GM18951 (cell line): ENCODE data around the gene SLC9A5.

Source experiments
- POLR2A ChIP-seq: IDR thresholded peaks from 4 replicates; pipeline ENCODE4 v1.6.1; 2011; ENCODE audit warnings: mild to moderate bottlenecking; ENCODE audit not compliant: insufficient read length, insufficient read depth; ENCODE audit errors: extremely low read depth
- in situ Hi-C: fragments of 300-500 bp; cut with MboI; formaldehyde crosslinking; loops from one replicate; pipeline ENCODE4 v1.12.0; 2022; ENCODE audit warnings: low sequenced_read_pairs, mixed read lengths, inconsistent platforms; ENCODE audit not compliant: unreplicated experiment

The SLC9A5 gene

DNA sequence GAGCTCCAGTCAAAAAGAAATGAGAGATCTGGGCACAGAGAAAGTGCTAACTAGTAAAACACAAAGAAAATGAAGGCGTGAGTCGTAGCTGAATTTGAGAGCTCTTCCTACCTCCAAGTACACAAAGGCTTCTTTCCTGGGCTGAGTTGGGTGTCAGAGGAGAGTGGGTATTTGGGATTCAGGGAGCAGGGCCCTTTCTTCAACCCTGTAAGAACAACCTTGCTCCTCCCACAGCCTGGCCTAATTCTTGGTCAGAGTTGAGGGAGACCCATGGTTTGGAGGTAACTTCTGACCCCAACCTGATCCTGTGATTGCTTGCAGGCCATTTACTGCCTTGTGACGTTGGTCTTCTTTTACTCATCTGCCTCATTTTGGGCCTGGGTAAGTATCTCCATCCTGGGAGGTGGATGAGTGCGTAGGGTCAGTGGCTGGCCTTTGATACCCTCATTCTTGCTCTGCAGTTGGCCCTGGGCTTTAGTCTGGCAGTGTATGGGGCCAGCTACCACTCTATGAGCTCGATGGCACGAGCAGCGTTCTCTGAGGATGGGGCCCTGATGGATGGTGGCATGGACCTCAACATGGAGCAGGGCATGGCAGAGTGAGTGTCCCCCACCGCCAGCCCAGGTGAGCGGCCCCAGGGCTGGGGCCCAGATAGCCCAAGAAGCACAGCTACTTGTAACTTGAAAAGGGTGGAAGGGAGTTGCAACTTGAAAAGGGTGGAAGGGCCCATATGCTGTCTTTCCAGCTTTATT lies 20.6 kb upstream of the SLC9A5 start:
- in situ Hi-C loops = no loop called here
- no peak for TF ChIP-seq POLR2A

DNA sequence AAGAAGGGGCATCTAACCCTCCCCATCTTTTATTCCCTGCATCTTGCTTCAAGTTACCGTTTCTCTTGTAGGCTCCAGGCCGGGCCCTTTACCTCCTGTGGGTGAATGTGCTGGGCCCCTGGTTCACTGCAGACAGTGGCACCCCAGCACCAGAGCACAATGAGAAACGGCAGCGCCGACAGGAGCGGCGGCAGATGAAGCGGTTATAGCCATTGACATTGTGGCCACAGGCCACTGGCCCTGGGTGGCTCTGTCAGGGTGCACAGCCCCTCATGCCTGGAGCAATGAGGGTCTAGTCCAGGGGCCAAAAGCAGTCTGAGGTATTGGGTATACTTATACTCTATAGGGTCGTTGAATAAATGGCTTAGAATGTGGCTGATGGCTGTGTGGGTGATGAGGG lies 19.9 kb upstream of the SLC9A5 start:
- in situ Hi-C loops = no loop called here
- TF ChIP-seq POLR2A = no peak

DNA sequence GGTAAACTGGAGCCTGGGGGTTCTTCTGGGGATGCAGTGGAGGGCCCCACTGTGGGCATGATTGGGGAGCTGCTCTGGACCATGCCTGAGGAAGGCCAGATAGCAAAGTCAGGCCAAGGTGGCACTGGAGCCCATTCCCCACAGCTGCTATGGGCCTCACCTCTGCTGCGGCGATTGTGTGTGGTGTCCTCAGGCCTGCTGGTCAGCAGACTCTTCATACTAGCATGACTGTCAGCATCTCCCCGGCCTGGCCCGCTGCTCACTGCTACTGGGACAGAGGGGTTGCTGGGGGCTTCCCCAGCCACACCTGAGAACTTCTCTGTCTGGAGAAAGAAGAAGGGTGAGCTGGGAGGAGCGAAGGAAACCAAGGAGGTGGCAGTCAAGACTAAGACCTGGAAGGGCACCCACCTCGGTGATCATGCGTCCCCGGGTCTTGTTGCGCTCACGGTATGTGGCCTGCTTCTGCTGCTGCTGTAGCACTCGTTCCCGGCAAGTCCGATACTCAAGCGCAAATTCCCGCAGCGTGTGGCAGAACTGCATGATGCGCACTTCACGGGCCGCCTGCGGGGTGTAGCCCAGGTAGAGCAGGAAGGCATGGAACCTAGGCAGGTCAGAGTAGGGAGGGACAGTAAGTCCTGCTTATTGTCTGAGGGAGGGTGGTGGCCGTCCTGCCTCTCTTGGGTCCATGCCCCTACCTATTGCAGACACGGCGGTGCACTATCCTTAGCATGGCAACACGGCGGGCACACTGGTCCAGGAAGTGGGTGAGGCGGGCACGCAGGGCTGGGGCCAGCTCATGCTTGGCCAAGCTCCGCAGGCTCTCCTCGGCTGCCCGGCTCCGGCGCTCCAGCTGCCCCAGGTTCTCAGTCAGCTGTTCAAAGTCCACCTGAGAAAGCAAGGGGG lies 18.6 kb upstream of the SLC9A5 start:
- in situ Hi-C loops = no loop called here
- no peak for TF ChIP-seq POLR2A

DNA sequence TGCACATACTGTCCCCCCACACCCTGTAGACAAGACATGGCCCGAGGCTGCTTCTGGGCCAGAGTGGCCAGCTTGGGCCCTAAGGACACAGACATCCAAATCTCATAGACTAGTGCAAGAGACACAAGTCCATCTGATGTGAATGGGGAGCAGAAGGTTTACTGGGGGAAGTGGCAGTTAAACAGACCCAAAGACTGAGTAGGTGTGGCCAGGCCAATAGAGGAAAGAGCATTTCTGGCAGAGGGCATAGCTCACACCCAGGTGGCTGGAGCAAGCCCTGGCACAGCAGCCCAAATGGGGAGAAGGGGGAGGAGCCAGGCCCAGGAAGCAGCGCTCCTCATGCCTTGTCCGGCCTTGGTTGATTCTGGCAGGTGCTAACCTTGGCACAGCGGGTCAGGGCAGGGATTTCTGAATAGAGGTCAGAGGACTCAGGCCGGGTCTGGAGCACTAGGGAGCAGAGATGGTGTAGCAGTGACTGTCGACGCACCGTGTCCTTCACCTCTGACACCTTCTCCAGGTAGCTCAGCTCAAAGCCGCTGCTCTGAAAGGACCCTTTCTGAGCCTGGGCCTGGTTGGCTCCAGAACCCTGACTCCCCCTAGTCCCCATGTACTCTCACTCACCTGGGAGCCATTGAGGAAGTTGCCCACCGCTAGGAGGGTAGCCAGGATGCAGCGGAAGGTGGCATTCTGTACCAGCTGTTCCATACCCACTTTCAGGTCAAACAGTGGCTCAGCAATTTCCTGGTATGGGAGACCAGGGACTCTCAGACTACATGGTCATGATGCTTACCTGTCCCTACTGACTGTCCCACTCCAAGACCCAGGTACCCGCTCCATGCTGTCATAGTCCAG lies 17.7 kb upstream of the SLC9A5 start:
- in situ Hi-C loops = no loop called here
- peak; percentile 26 for TF ChIP-seq POLR2A

DNA sequence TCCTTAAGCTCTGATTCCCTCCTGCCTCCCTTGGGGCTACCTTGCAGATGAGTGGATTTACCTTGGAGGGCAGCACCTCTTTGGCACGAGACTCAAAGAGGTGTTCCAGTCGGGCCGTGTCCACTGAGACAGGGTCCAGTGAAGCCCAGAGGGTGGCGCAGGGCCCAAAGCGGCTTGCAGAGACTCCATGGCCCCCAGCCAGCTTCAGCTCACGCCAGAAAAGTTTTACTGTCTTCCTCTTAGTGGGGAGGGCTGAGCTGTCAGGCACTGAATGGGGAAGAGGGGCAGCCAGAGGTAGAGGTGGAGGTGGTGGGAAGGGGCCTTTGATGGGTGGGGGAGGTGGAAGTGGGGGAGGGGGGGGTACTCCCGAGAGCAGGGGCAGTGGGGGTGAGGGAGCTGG lies 15.2 kb upstream of the SLC9A5 start:
- no peak for TF ChIP-seq POLR2A
- in situ Hi-C loops = no loop called here

DNA sequence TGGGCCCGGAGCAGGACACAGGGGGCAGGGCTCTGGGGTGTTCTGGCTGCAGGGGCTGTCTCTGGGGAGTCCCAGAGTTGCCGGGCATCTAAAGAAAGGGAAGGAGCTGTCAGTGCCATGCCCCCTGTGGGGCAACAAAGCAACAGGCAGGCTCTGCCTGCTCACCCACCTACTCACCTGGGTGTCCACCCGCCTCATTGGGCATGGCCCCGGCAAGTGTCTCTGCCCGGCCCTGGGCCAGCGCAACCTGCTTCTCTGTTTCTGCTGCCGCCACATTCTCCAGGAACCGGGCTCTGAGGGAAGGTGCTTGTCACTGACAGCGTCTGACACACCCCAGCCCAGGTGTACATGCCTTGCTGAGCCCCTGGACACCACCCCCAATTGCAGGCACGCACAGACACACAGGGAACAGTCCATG lies 14.6 kb upstream of the SLC9A5 start:
- in situ Hi-C loops = no loop called here
- no peak for TF ChIP-seq POLR2A

DNA sequence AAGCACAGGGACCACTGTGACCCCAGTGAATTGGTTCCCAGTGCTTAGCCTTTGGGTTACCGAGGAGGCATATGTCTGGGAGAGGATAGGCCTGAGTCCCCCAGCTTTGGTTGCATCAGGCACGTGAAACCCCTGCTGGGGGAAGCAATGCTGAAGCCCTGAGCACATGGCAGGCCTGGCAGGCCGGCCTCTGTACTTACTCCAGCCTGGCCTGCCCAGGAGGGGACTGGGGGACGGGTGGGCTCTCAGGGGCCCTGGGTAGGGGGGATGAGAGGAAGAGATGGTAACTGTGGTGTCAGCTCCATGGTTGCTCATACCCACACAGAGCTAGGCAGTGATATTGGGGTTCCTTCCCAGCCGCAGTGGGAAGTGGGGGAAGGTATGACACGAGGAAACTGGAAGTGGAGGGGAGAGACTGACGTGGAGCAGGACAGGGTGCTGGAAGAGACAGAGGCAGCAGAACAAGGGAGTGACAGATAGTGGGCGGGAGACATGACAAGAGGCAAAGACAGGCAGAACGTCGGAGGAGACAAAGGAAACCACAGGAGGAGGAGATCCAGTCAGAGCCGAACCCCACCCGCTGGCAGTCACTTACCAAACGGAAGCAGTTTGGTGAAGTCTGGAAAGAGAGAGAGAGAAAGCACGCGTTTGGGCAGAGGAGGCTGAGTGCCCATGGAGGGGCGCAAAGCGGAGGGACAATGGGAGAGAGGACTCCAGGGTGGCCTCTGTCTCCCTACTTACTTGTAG lies 12.8 kb upstream of the SLC9A5 start:
- in situ Hi-C loops = no loop called here
- no peak for TF ChIP-seq POLR2A

DNA sequence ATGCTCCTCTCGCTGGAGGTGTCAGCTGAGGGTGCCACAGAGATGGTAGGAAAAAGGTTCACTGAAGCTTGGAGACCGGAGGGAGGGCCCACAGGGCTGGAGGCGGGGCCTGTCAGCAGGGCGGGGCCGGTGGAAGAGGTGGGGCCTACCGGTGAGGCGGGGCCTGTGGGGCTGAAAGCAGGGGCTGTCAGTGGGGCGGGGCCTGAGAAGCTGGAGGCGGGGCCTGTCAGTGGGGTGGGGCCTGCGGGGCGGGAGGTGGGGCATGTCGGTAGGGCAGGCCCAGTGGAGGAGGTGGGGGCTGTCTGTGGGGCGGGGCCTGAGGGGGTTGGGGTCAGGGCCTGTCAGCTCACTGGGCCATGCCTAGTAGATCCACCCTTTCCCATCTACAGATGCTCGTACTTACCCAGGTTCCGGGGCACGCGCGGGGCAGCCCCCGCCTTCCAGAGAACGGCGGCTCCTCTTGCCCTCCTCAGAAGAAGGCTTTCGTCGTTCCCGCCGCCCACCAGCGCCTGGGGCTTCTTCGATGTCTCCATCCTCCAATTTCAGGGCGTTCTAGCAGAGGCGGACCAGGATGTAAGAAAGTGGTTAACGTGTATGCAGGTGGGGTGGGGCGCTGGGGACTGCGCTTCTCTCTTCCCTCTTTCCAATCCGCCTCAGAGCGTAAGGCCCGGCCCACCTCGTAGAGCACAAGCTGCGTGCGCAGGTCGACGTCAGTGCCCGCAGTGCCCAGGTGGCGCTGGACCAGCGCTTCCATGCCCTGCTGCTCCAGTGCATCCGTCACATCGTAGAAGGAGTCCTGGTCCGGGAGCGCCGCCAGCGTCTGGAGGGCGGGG lies 12.0 kb upstream of the SLC9A5 start:
- in situ Hi-C loops = no loop called here
- TF ChIP-seq POLR2A = no peak

DNA sequence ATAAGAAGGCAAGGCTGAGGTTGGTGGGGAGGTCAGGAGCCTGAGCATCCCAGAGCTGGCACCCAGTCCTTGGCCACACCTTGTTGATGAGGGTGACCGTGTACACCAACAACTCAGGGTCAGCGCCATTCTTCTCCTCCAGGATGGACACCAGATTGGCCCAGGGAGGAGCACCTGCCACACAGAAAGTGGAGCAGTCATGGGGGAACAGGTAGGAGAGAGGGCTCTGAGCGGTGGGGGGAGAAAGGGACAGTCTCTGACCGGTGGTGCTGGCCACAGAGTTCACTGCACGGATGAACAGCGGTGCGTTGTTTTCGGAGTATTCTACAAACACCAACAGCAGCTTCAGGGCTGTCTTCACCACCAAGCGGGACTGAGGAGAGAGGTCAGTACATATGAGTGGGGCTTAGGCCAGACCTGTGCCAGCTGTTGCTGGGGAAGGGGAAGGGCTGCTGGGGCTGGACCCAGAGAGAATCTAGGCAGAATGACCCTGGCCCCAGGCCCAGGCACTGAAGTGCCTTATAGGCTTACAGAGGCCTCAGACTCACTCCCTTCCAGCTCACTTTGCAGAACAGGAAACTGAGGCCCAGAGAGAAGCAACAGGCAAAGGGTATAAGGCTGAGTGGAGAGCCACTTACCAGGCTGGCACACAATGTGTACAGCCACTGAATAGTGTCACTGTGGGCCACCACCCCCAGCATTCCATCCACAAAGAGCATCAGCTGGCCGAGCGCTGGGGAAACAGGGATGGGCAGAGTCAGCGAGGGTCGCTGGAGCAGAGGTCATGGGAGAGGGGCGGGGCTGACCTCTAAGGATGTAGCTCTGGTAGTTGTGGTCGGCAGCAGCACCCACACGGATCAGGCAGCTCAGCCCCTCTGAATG lies 11.1 kb upstream of the SLC9A5 start:
- in situ Hi-C loops = no loop called here
- no peak for TF ChIP-seq POLR2A

DNA sequence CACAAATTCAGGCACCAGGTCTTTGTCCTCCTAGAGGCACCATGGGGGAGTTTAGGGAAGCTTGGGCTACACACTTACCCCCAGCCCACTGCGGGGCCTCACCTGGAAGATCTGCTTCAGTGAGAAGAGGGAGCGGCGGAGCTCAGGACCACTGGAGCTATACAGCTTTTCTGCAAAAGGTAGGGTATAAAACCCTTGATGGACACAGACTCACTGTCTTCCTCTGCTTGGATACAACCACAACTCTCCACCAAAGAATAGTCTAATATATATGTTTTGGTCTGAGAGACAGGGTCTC lies 10.6 kb upstream of the SLC9A5 start:
- in situ Hi-C loops = no loop called here
- TF ChIP-seq POLR2A = no peak

DNA sequence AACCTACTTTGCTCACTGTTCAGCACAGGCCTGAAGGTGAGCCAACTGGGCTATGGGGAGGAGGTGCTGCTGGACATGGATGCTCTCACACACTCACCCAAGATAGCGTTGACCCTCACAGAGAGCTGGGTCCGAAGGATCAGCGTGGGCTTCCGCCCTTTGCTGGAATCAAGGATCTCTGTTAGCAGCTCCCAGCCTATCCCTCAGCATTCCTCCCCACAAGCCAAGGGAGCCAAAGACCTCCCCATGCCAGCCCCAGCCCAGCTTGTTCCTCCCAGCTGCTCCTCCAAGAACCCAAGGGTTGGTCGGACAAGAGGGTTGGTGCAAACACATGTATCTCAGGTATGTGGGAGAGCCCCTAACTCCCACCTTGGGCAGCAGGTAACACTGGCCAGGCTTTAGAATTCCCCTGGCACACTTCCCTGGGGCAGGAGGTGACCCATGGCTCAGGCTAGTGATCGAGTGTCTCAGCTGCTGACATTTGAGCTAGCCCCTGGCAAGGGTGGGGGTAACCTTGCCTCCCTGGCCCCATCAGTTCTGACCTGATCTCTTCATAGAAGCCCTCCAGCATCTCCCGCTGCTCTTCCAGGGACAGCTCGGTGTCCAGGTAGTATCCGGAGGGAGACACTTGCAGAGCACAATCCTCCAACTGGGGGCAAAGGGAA lies 9.8 kb upstream of the SLC9A5 start:
- TF ChIP-seq POLR2A = no peak
- in situ Hi-C loops = no loop called here

DNA sequence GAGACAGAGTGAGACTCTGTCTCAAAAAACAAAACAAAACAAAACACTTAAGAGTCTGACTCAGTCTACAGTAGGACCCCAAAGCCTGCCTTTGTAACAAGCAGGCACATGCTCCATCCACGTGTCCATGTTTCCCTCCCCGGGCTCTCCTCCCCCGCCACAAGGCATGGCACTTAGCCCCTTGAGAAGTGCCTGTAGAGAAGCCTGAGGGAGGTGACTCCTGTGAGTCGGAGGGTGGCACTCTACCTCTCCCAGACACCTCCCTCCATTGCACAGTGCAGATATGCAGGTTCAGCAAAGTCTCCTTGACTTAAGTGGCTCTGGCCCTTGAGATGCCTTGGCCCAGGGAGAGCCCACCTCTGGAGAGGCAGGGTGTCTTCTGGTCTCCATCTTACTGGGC lies 8.3 kb upstream of the SLC9A5 start:
- no peak for TF ChIP-seq POLR2A
- in situ Hi-C loops = no loop called here
